ENCODE data around the gene SLC15A4. TPM values are rescaled to one million over a fixed set of nuclear protein-coding genes. Genes with fewer than 3 reads are reported as not detected.

SLC15A4 gene
- total RNA-seq, 1 donor from 2014 or later, result 23.0 TPM

GRCh38 chr12:128798571-128799341, 25.0 kb downstream of the SLC15A4 start:
- H3K4me3 Mint-ChIP-seq (ENCODE audit: unreplicated experiment), result no peak overlapping the region
- H3K27me3 Mint-ChIP-seq (ENCODE audit: unreplicated experiment), result peaks cover 7% of the 10 kb centered on the region
- H3K27ac Mint-ChIP-seq (ENCODE audit: unreplicated experiment), result peak overlapping the region; percentile 80
- H3K9me3 Mint-ChIP-seq (ENCODE audit: unreplicated experiment), result peaks cover 15% of the 10 kb centered on the region
- H3K36me3 Mint-ChIP-seq (ENCODE audit: unreplicated experiment), result peaks cover 5% of the 10 kb centered on the region
- DNase-seq, result peak; percentile 24
- TF ChIP-seq, protein P1, sequence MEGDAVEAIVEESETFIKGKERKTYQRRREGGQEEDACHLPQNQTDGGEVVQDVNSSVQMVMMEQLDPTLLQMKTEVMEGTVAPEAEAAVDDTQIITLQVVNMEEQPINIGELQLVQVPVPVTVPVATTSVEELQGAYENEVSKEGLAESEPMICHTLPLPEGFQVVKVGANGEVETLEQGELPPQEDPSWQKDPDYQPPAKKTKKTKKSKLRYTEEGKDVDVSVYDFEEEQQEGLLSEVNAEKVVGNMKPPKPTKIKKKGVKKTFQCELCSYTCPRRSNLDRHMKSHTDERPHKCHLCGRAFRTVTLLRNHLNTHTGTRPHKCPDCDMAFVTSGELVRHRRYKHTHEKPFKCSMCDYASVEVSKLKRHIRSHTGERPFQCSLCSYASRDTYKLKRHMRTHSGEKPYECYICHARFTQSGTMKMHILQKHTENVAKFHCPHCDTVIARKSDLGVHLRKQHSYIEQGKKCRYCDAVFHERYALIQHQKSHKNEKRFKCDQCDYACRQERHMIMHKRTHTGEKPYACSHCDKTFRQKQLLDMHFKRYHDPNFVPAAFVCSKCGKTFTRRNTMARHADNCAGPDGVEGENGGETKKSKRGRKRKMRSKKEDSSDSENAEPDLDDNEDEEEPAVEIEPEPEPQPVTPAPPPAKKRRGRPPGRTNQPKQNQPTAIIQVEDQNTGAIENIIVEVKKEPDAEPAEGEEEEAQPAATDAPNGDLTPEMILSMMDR (IDR thresholded peaks at IDR 0.05; ENCODE audit: partially characterized antibody, unreplicated experiment), result no peak
- peaks cover 10% of the 10 kb centered on the region for H3K4me1 Mint-ChIP-seq (ENCODE audit: low read depth, unreplicated experiment)

- DNase-seq, result no peak
- no peak overlapping the region for H3K27ac Mint-ChIP-seq (ENCODE audit: unreplicated experiment)
- no peak overlapping the region for H3K4me3 Mint-ChIP-seq (ENCODE audit: unreplicated experiment)
Observed at GRCh38 chr12:128797119-128798118, 26.3 kb downstream of the SLC15A4 start.

GRCh38 chr12:128796439-128797118, 27.2 kb downstream of the SLC15A4 start:
- TF ChIP-seq, protein P1 (IDR thresholded peaks at IDR 0.05; ENCODE audit: partially characterized antibody, unreplicated experiment), result no peak
- peaks cover 12% of the 10 kb centered on the region for H3K9me3 Mint-ChIP-seq (ENCODE audit: unreplicated experiment)
- DNase-seq, result no peak
- no peak overlapping the region for H3K4me3 Mint-ChIP-seq (ENCODE audit: unreplicated experiment)
- H3K27me3 Mint-ChIP-seq (ENCODE audit: unreplicated experiment), result peaks cover 7% of the 10 kb centered on the region
- H3K4me1 Mint-ChIP-seq (ENCODE audit: low read depth, unreplicated experiment), result peaks cover 12% of the 10 kb centered on the region
- peaks cover 5% of the 10 kb centered on the region for H3K36me3 Mint-ChIP-seq (ENCODE audit: unreplicated experiment)
- no peak overlapping the region for H3K27ac Mint-ChIP-seq (ENCODE audit: unreplicated experiment)

More at GRCh38 chr12:128797119-128798118, 26.3 kb downstream of the SLC15A4 start:
- H3K9me3 Mint-ChIP-seq (ENCODE audit: unreplicated experiment), result peaks cover 15% of the 10 kb centered on the region
- peaks cover 10% of the 10 kb centered on the region for H3K4me1 Mint-ChIP-seq (ENCODE audit: low read depth, unreplicated experiment)
- TF ChIP-seq, protein P1 (IDR thresholded peaks at IDR 0.05; ENCODE audit: partially characterized antibody, unreplicated experiment), result no peak
- H3K27me3 Mint-ChIP-seq (ENCODE audit: unreplicated experiment), result peaks cover 7% of the 10 kb centered on the region
- H3K36me3 Mint-ChIP-seq (ENCODE audit: unreplicated experiment), result peaks cover 5% of the 10 kb centered on the region

DNA sequence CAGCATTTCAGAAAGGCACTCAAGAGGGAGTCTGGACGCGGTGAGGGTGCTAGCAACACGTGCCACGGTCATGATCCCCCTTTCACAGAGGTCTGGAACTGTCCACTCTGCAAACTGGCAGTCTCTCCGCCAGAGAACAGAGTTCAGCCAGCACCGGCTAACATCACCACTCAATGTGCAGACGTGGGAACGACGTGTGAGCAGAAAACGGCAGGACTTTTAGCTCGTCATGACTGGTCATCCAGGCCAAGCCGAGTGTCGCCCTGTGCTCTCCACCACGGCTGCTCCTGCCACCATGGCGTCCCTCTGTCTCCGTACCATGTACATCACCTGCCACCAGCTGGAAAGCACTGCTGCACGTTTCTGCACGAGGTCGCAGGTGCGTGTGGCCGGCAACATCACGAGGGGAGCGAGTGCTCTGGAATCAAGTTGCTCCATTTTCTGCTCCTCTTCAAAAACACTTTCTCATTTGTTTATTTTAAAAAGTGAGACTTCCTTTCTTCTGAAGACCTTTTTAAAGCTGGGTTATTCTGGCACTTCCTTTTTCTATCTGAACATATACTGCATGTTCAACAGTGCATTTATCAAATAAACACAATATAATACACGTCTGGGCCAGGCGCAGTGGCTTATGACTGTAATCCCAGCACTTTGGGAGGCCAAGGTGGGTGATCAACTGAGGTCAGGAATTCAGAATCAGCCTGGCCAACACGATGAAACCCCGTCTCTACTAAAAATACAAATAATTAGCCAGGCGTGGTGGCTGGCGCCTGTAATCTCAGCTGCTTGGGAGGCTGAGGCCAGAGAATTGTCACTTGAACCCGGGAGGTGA, 28.0 kb downstream of the SLC15A4 start:
- TF ChIP-seq, protein P1 (IDR thresholded peaks at IDR 0.05; ENCODE audit: partially characterized antibody, unreplicated experiment), result no peak
- Mint-ChIP-seq H3K4me3 (ENCODE audit: unreplicated experiment) (no peak overlapping the region), H3K4me1 (ENCODE audit: low read depth, unreplicated experiment) (peaks cover 12% of the 10 kb centered on the region), H3K27ac (ENCODE audit: unreplicated experiment) (no peak overlapping the region), H3K36me3 (ENCODE audit: unreplicated experiment) (peaks cover 5% of the 10 kb centered on the region), H3K27me3 (ENCODE audit: unreplicated experiment) (peaks cover 7% of the 10 kb centered on the region), H3K9me3 (ENCODE audit: unreplicated experiment) (peaks cover 12% of the 10 kb centered on the region)
- no peak for DNase-seq

Data from glutamatergic neuron (in vitro differentiated cells).